Measurements from ENCODE around the gene MEA1.

MEA1 gene

GRCh38 chr6:43040542-43041257, 27.0 kb upstream of the MEA1 start:
- no peak for DNase-seq (ENCODE audit: low read depth in 2 of 3, low spot score in 1 of 3)

GRCh38 chr6:43038727-43039126, 25.0 kb upstream of the MEA1 start:
- DNase-seq (ENCODE audit: low read depth in 2 of 3, low spot score in 1 of 3) = no peak

- DNase-seq (ENCODE audit: low read depth in 2 of 3, low spot score in 1 of 3) = no peak
Measured at GRCh38 chr6:43037706-43038105, 24.0 kb upstream of the MEA1 start.

- no peak for DNase-seq (ENCODE audit: low read depth in 2 of 3, low spot score in 1 of 3)
Measured at GRCh38 chr6:43037197-43037596, 23.5 kb upstream of the MEA1 start.

- no peak for DNase-seq (ENCODE audit: low read depth in 2 of 3, low spot score in 1 of 3)
Measured at GRCh38 chr6:43036712-43037111, 23.0 kb upstream of the MEA1 start.

GRCh38 chr6:43035495-43036194, 21.9 kb upstream of the MEA1 start:
- no peak for DNase-seq (ENCODE audit: low read depth in 2 of 3, low spot score in 1 of 3)

- no peak for DNase-seq (ENCODE audit: low read depth in 2 of 3, low spot score in 1 of 3)
Measured at GRCh38 chr6:43034190-43034525, 20.4 kb upstream of the MEA1 start.

- DNase-seq (ENCODE audit: low read depth in 2 of 3, low spot score in 1 of 3) = no peak
Measured at GRCh38 chr6:43033496-43034189, 19.9 kb upstream of the MEA1 start.

- no peak for DNase-seq (ENCODE audit: low read depth in 2 of 3, low spot score in 1 of 3)
Measured at GRCh38 chr6:43032326-43032725, 18.6 kb upstream of the MEA1 start.

GRCh38 chr6:43029120-43029519, 15.4 kb upstream of the MEA1 start:
- no peak for DNase-seq (ENCODE audit: low read depth in 2 of 3, low spot score in 1 of 3)

- DNase-seq (ENCODE audit: low read depth in 2 of 3, low spot score in 1 of 3) = no peak
Measured at GRCh38 chr6:43026365-43026764, 12.6 kb upstream of the MEA1 start.

GRCh38 chr6:43024436-43024835, 10.7 kb upstream of the MEA1 start:
- DNase-seq (ENCODE audit: low read depth in 2 of 3, low spot score in 1 of 3) = no peak

- peak; percentile 41 to 75 (median 48) for DNase-seq (ENCODE audit: low read depth in 2 of 3, low spot score in 1 of 3)
Measured at GRCh38 chr6:43021270-43022047, 7.7 kb upstream of the MEA1 start, which contains the start of gene RRP36. RRP36 (plus strand) TSS chr6:43021623; CDS start chr6:43021655, 32 bp downstream.

- DNase-seq (ENCODE audit: low read depth in 2 of 3, low spot score in 1 of 3) = no peak
Measured at GRCh38 chr6:43020847-43021246, 7.1 kb upstream of the MEA1 start.

- DNase-seq (ENCODE audit: low read depth in 2 of 3, low spot score in 1 of 3) = no peak
Measured at GRCh38 chr6:43020052-43020705, 6.4 kb upstream of the MEA1 start.

GRCh38 chr6:43019152-43019551, 5.4 kb upstream of the MEA1 start:
- no peak for DNase-seq (ENCODE audit: low read depth in 2 of 3, low spot score in 1 of 3)

- no peak for DNase-seq (ENCODE audit: low read depth in 2 of 3, low spot score in 1 of 3)
Measured at GRCh38 chr6:43016943-43017334, 3.2 kb upstream of the MEA1 start.

- no peak for DNase-seq (ENCODE audit: low read depth in 2 of 3, low spot score in 1 of 3)
Measured at GRCh38 chr6:43016176-43016942, 2.6 kb upstream of the MEA1 start.

GRCh38 chr6:43014434-43014909, 726 bp upstream of the MEA1 start:
- no peak for DNase-seq (ENCODE audit: low read depth in 2 of 3, low spot score in 1 of 3)
